ENCODE results near the gene FLT3.

FLT3 gene

GRCh38 chr13:27975564-27976361, 124.6 kb downstream of the FLT3 start:
- Histone ChIP-seq H3K36me3 (no peaks in the 10 kb centered on the region), H3K4me1 (ENCODE audit: control insufficient read depth in 1 of 2, insufficient read depth in 1 of 2, low read depth in 1 of 2, low read length in 1 of 2) (peaks cover 6 to 16% of the 10 kb centered on the region in 2 experiments), H3K27ac (no peak overlapping the region), H3K4me3 (ENCODE audit: low read depth in 1 of 2, low read length in 1 of 2) (no peak overlapping the region), H3K27me3 (peaks cover 100% of the 10 kb centered on the region), H3K9me3 (no peaks in the 10 kb centered on the region)
- TF ChIP-seq CTCF (IDR thresholded peaks at IDR 0.05) = no peak

GRCh38 chr13:27973961-27974662, 126.3 kb downstream of the FLT3 start:
- Histone ChIP-seq H3K4me1 (ENCODE audit: control insufficient read depth in 1 of 2, insufficient read depth in 1 of 2, low read depth in 1 of 2, low read length in 1 of 2) (peaks cover 0 to 11% of the 10 kb centered on the region in 2 experiments), H3K27ac (no peak overlapping the region), H3K27me3 (peaks cover 100% of the 10 kb centered on the region), H3K4me3 (ENCODE audit: low read depth in 1 of 2, low read length in 1 of 2) (no peak overlapping the region), H3K9me3 (no peaks in the 10 kb centered on the region), H3K36me3 (no peaks in the 10 kb centered on the region)
- TF ChIP-seq CTCF (IDR thresholded peaks at IDR 0.05) = no peak

GRCh38 chr13:27973291-27973690, 127.1 kb downstream of the FLT3 start:
- H3K4me3 ChIP-seq (ENCODE audit: low read depth in 1 of 2, low read length in 1 of 2) = no peak overlapping the region
- H3K36me3 ChIP-seq = no peaks in the 10 kb centered on the region
- no peaks in the 10 kb centered on the region for H3K9me3 ChIP-seq
- H3K27ac ChIP-seq = no peak overlapping the region
- peaks cover 100% of the 10 kb centered on the region for H3K27me3 ChIP-seq
- H3K4me1 ChIP-seq (ENCODE audit: control insufficient read depth in 1 of 2, insufficient read depth in 1 of 2, low read depth in 1 of 2, low read length in 1 of 2) = peaks cover 2 to 9% of the 10 kb centered on the region in 2 experiments
- no peak for TF ChIP-seq CTCF (IDR thresholded peaks at IDR 0.05)

- Histone ChIP-seq H3K4me1 (ENCODE audit: control insufficient read depth in 1 of 2, insufficient read depth in 1 of 2, low read depth in 1 of 2, low read length in 1 of 2) (peaks cover 2 to 4% of the 10 kb centered on the region in 2 experiments), H3K27ac (no peak overlapping the region), H3K36me3 (no peaks in the 10 kb centered on the region), H3K9me3 (no peaks in the 10 kb centered on the region), H3K4me3 (ENCODE audit: low read depth in 1 of 2, low read length in 1 of 2) (no peak overlapping the region), H3K27me3 (peaks cover 100% of the 10 kb centered on the region)
- TF ChIP-seq CTCF (IDR thresholded peaks at IDR 0.05) = no peak
Measured at GRCh38 chr13:27972478-27972820, 127.9 kb downstream of the FLT3 start.

GRCh38 chr13:27971776-27972477, 128.4 kb downstream of the FLT3 start:
- H3K4me3 ChIP-seq (ENCODE audit: low read depth in 1 of 2, low read length in 1 of 2) = no peak overlapping the region
- peaks cover 2 to 4% of the 10 kb centered on the region in 2 experiments for H3K4me1 ChIP-seq (ENCODE audit: control insufficient read depth in 1 of 2, insufficient read depth in 1 of 2, low read depth in 1 of 2, low read length in 1 of 2)
- H3K9me3 ChIP-seq = no peaks in the 10 kb centered on the region
- TF ChIP-seq CTCF (IDR thresholded peaks at IDR 0.05) = no peak
- H3K27me3 ChIP-seq = peaks cover 100% of the 10 kb centered on the region
- H3K27ac ChIP-seq = no peak overlapping the region
- no peaks in the 10 kb centered on the region for H3K36me3 ChIP-seq

All from neutrophil (primary cell).